IMR-90 (cell line): Measurements from ENCODE around the gene NOA1. TPM values are rescaled to one million over a fixed set of nuclear protein-coding genes. Genes with fewer than 3 reads are reported as not detected.

Experiments used
- ATAC-seq: fragments of 200-7000 bp; cut with Tn5 transposase; 2 replicates; pipeline ENCODE4 v1.9.1; 2020; ENCODE audit warnings: low read depth, mild to moderate bottlenecking, moderate library complexity
- BruUV-seq: library from RNA; stranded (reverse); fragments of 400-500 nt; replicated peaks from 2 replicates; lab custom pipeline; 2021; lab: Mats Ljungman, UMichigan
- CTCF ChIA-PET: fragments of 300-600 bp; formaldehyde crosslinking; extraction: SDS; loops from one replicate; lab custom pipeline; 2021; ENCODE audit warnings: antibody characterized with exemption; lab: Yijun Ruan, JAX
- POLR2A ChIA-PET: fragments of 300-600 bp; sonication (Branson Sonifier 250); formaldehyde crosslinking; loops from one replicate; lab custom pipeline; 2022; ENCODE audit warnings: antibody characterized with exemption; ENCODE audit not compliant: unreplicated experiment; lab: Charles Lee
- DNase-seq: peaks from one replicate; pipeline ENCODE4 v3.0.0; 2013
- H2AFZ ChIP-seq: replicated peaks from 2 replicates; pipeline ENCODE3; 2013; ENCODE audit warnings: low read length, mild to moderate bottlenecking; ENCODE audit not compliant: poor library complexity
- H2AK5ac ChIP-seq: 2 replicates; pipeline ENCODE4 v1.6.1; 2013; ENCODE audit warnings: low read depth, low read length, inconsistent platforms
- H2AK9ac ChIP-seq: replicated peaks from 2 replicates; pipeline ENCODE3; 2013; ENCODE audit warnings: mild to moderate bottlenecking, low read depth, low read length, moderate library complexity; ENCODE audit not compliant: poor library complexity
- H2BK120ac ChIP-seq: 2 replicates; pipeline ENCODE4 v1.6.1; 2013; ENCODE audit warnings: low read depth, low read length, inconsistent platforms
- H2BK15ac ChIP-seq: 3 replicates; pipeline ENCODE4 v1.6.1; 2013; ENCODE audit warnings: low read depth, low read length, inconsistent platforms
- H2BK20ac ChIP-seq: 2 replicates; pipeline ENCODE4 v1.6.1; 2013; ENCODE audit warnings: low read depth, mild to moderate bottlenecking, inconsistent platforms, low read length, moderate library complexity
- H2BK5ac ChIP-seq: 2 replicates; pipeline ENCODE4 v1.6.1; 2013; ENCODE audit warnings: mild to moderate bottlenecking, low read depth, low read length, inconsistent platforms; ENCODE audit not compliant: poor library complexity, severe bottlenecking
- H3K14ac ChIP-seq: replicated peaks from 2 replicates; pipeline ENCODE4 v1.6.1; 2013; ENCODE audit warnings: low read depth, low read length, inconsistent platforms
- H3K18ac ChIP-seq: 2 replicates; pipeline ENCODE4 v1.6.1; 2013; ENCODE audit warnings: low read depth, low read length, control low read depth
- H3K23ac ChIP-seq: 2 replicates; pipeline ENCODE4 v1.6.1; 2013; ENCODE audit warnings: low read depth, low read length, inconsistent platforms
- H3K27ac ChIP-seq: 2 replicates; pipeline ENCODE4 v1.5.1; 2013; ENCODE audit warnings: mild to moderate bottlenecking, control low read depth, low read length; ENCODE audit not compliant: insufficient read depth
- H3K27me3 ChIP-seq: 2 replicates; pipeline ENCODE4 v1.6.1; 2013; ENCODE audit warnings: low read length; ENCODE audit not compliant: control insufficient read depth, insufficient read depth
- H3K36me3 ChIP-seq: 2 replicates; pipeline ENCODE4 v1.6.1; 2013; ENCODE audit warnings: low read length, mixed read lengths; ENCODE audit not compliant: control insufficient read depth, insufficient read depth
- H3K4ac ChIP-seq: 2 replicates; pipeline ENCODE4 v1.6.1; 2013; ENCODE audit warnings: low read depth, low read length, inconsistent platforms
- H3K4me1 ChIP-seq: 2 replicates; pipeline ENCODE4 v1.6.1; 2013; ENCODE audit warnings: low read length, mixed read lengths; ENCODE audit not compliant: control insufficient read depth, insufficient read depth
- H3K4me2 ChIP-seq: 2 replicates; pipeline ENCODE4 v1.6.1; 2013; ENCODE audit warnings: low read depth, mild to moderate bottlenecking, control low read depth, low read length, moderate library complexity
- H3K4me3 ChIP-seq: 2 replicates; pipeline ENCODE4 v1.5.1; 2013; ENCODE audit warnings: low read depth, mild to moderate bottlenecking, control low read depth, low read length, moderate library complexity; ENCODE audit not compliant: insufficient read depth
- H3K56ac ChIP-seq: 2 replicates; pipeline ENCODE4 v1.6.1; 2013; ENCODE audit warnings: low read length, inconsistent platforms; ENCODE audit not compliant: insufficient read depth; ENCODE audit errors: extremely low read depth
- H3K79me1 ChIP-seq, 2 experiments: 2 replicates each; pipeline ENCODE4 v1.6.1; 2013; ENCODE audit warnings: low read length in 2 of 2, inconsistent platforms in 1 of 2, low read depth in 1 of 2
- H3K9ac ChIP-seq: 2 replicates; pipeline ENCODE4 v1.6.1; 2013; ENCODE audit warnings: low read depth, low read length, control low read depth
- H3K9me1 ChIP-seq: 2 replicates; pipeline ENCODE4 v1.6.1; 2013; ENCODE audit warnings: low read length, inconsistent platforms; ENCODE audit not compliant: insufficient read depth
- H3K9me3 ChIP-seq: 2 replicates; pipeline ENCODE4 v1.6.1; 2013; ENCODE audit warnings: low read length; ENCODE audit not compliant: control insufficient read depth, insufficient read depth
- H4K20me1 ChIP-seq: 2 replicates; pipeline ENCODE4 v1.6.1; 2013; ENCODE audit warnings: low read length, inconsistent platforms; ENCODE audit not compliant: insufficient read depth
- H4K5ac ChIP-seq: 2 replicates; pipeline ENCODE4 v1.6.1; 2013; ENCODE audit warnings: mild to moderate bottlenecking, low read depth, low read length, control low read depth
- H4K8ac ChIP-seq, 2 experiments: 2 replicates each; pipeline ENCODE4 v1.6.1; 2013; ENCODE audit warnings: low read depth in 2 of 2, low read length in 2 of 2, control low read depth in 1 of 2, inconsistent platforms in 1 of 2
- H4K91ac ChIP-seq: 2 replicates; pipeline ENCODE4 v1.6.1; 2013; ENCODE audit warnings: low read depth, low read length, inconsistent platforms; ENCODE audit not compliant: insufficient read depth
- BHLHE40 ChIP-seq: fragments of 150-350 bp; IDR thresholded peaks from 2 replicates; pipeline ENCODE4 v1.6.1; 2016; ENCODE audit warnings: mild to moderate bottlenecking, low read depth, low read length
- CEBPB ChIP-seq: IDR thresholded peaks from 2 replicates; pipeline ENCODE4 v1.6.1; 2012; ENCODE audit warnings: low read depth, low read length, improper control_type of control experiment
- CHD1 ChIP-seq: IDR thresholded peaks from 2 replicates; pipeline ENCODE4 v1.6.1; 2012; ENCODE audit warnings: low read depth, low read length, improper control_type of control experiment
- FOS ChIP-seq: fragments of 150-350 bp; IDR thresholded peaks from 2 replicates; pipeline ENCODE4 v1.6.1; 2016; ENCODE audit warnings: low read depth, low read length
- MAZ ChIP-seq: IDR thresholded peaks from 2 replicates; pipeline ENCODE4 v1.6.1; 2012; ENCODE audit warnings: low read depth, mild to moderate bottlenecking, low read length, improper control_type of control experiment, moderate library complexity, borderline replicate concordance
- NFE2L2 ChIP-seq: fragments of 150-350 bp; IDR thresholded peaks from 2 replicates; pipeline ENCODE4 v1.6.1; 2016; ENCODE audit warnings: low read depth, mild to moderate bottlenecking, low read length
- POLR2A ChIP-seq: IDR thresholded peaks from 2 replicates; pipeline ENCODE4 v1.6.1; 2012; ENCODE audit warnings: mild to moderate bottlenecking, low read depth, low read length
- RAD21 ChIP-seq: IDR thresholded peaks from 2 replicates; pipeline ENCODE4 v1.6.1; 2012; ENCODE audit warnings: low read length, improper control_type of control experiment
- RCOR1 ChIP-seq: IDR thresholded peaks from 2 replicates; pipeline ENCODE4 v1.6.1; 2012; ENCODE audit warnings: mild to moderate bottlenecking, low read length, improper control_type of control experiment; ENCODE audit not compliant: insufficient replicate concordance
- RFX5 ChIP-seq: IDR thresholded peaks from 2 replicates; pipeline ENCODE4 v1.8.0; 2012; ENCODE audit warnings: low read depth, mild to moderate bottlenecking, low read length, moderate library complexity
- WGBS, 2 experiments: methylation state at CpG; one replicate each; pipeline versions ENCODE4 v1.1.5 to v1.1.7; 2013; ENCODE audit warnings: missing lambda C conversion rate in 2 of 2; ENCODE audit not compliant: insufficient read length in 1 of 2; ENCODE audit errors: extremely low coverage in 2 of 2; 5-methylcytosine and 5-hydroxymethylcytosine counted together
- dilution Hi-C: fragments of 300-500 bp; cut with HindIII; formaldehyde crosslinking; loops from one replicate; pipeline ENCODE4 v1.14.3; 2018; ENCODE audit warnings: low sequenced_read_pairs; ENCODE audit not compliant: unreplicated experiment
- in situ Hi-C: fragments of 300-500 bp; cut with MboI; formaldehyde crosslinking; loops from 3 replicates; pipeline ENCODE4 v1.14.3; 2019; ENCODE audit warnings: low sequenced_read_pairs, inconsistent platforms, mixed read lengths
- intact Hi-C: fragments of 100-400 bp; cut with micrococcal nuclease; formaldehyde crosslinking; loops from 2 replicates; pipeline ENCODE4 v1.10.0; 2022
- polyA plus RNA-seq, 3 experiments: library from polyadenylated mRNA; depleted of rRNA; stranded (reverse); fragments of >200 nt; gene quantifications; 2 replicates each; pipeline ENCODE4 v1.2.3, GENCODE V29; 2012; ENCODE audit warnings: low replicate concordance in 1 of 3
- total RNA-seq: library from RNA; depleted of rRNA; stranded (reverse); fragments of >200 nt; gene quantifications from 2 replicates; pipeline ENCODE4 v1.2.3, GENCODE V29; 2012
- TF ChIP-seq, protein P1 (sequence below): fragments of 150-350 bp; IDR thresholded peaks from 2 replicates; pipeline ENCODE4 v1.6.1; 2016; ENCODE audit warnings: low read depth, mild to moderate bottlenecking, low read length, moderate library complexity, borderline replicate concordance
- TF ChIP-seq, protein P2 (sequence below): conservative IDR thresholded peaks from 2 replicates; pipeline ENCODE4 v1.5.1; 2012; ENCODE audit warnings: mild to moderate bottlenecking, low read depth, low read length, improper control_type of control experiment
- TF ChIP-seq, protein P3 (sequence below): fragments of 150-350 bp; IDR thresholded peaks from 2 replicates; pipeline ENCODE4 v1.6.1; 2017; ENCODE audit warnings: mild to moderate bottlenecking, antibody characterized with exemption, low read length, low read depth

Gene NOA1
- total and polyA plus RNA-seq, 2 of the 4 experiments (the other 2 are of a cell fraction) = 10.4 to 10.8 TPM

DNA sequence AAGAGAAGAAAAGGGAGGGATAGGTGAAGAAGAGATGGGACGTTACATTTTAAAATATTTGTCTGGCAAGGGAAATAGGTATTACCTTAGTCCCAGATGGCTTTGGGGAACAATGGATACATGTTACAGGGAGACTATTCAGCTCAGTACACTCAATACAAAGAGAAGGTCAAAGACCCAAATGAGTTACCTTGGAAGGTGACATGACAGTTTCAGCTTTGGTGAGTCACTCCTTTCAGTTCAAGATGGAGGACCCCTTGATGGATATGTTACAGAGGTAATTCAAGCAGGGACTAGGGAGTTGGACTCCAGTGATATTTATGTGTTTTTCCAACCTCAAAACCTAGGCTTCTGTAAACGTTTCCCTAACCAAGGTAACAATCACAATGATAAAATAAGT is 5.0 kb downstream of the NOA1 start:
- Histone ChIP-seq H4K91ac (no peak overlapping the region), H2AK9ac (no peak overlapping the region), H4K5ac (no peak overlapping the region), H4K20me1 (peaks cover 13% of the 10 kb centered on the region), H2AFZ (no peak overlapping the region), H3K14ac (no peak overlapping the region), H3K23ac (no peak overlapping the region), H3K36me3 (peaks cover 35% of the 10 kb centered on the region), H2BK20ac (no peak overlapping the region), H3K27me3 (no peaks in the 10 kb centered on the region), H3K27ac (no peak overlapping the region), H3K4me3 (no peak overlapping the region), H3K9me3 (peaks cover 6% of the 10 kb centered on the region), H3K9ac (no peak overlapping the region), H3K9me1 (no peaks in the 10 kb centered on the region; the same call in none of the 2 replicates), H2AK5ac (no peak overlapping the region), H2BK120ac (no peak overlapping the region), H3K4me2 (no peak overlapping the region), H3K56ac (no peak overlapping the region), H3K18ac (no peak overlapping the region), H3K4ac (no peak overlapping the region), H4K8ac (no peak overlapping the region), H3K79me1 (peaks cover 8 to 40% of the 10 kb centered on the region in 2 experiments; a peak in 3 of 4 replicates), H3K4me1 (no peaks in the 10 kb centered on the region), H2BK5ac (no peak overlapping the region), H2BK15ac (no peak overlapping the region)
- DNase-seq (no peak), ATAC-seq (no peak)
- in situ Hi-C loops (no loop called here), dilution Hi-C loops (no loop called here), intact Hi-C loops (no loop called here)
- CTCF ChIA-PET = interaction anchor here (0.6 kb wide), 1 partner anchor 38 kb away, joined by 5 read pairs; no protein-coding TSS in a partner anchor
- TF ChIP-seq RAD21 = no peak
- no peak for TF ChIP-seq BHLHE40
- TF ChIP-seq, protein P1, sequence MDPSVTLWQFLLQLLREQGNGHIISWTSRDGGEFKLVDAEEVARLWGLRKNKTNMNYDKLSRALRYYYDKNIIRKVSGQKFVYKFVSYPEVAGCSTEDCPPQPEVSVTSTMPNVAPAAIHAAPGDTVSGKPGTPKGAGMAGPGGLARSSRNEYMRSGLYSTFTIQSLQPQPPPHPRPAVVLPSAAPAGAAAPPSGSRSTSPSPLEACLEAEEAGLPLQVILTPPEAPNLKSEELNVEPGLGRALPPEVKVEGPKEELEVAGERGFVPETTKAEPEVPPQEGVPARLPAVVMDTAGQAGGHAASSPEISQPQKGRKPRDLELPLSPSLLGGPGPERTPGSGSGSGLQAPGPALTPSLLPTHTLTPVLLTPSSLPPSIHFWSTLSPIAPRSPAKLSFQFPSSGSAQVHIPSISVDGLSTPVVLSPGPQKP = no peak
- TF ChIP-seq RCOR1 = no peak
- TF ChIP-seq, protein P2, sequence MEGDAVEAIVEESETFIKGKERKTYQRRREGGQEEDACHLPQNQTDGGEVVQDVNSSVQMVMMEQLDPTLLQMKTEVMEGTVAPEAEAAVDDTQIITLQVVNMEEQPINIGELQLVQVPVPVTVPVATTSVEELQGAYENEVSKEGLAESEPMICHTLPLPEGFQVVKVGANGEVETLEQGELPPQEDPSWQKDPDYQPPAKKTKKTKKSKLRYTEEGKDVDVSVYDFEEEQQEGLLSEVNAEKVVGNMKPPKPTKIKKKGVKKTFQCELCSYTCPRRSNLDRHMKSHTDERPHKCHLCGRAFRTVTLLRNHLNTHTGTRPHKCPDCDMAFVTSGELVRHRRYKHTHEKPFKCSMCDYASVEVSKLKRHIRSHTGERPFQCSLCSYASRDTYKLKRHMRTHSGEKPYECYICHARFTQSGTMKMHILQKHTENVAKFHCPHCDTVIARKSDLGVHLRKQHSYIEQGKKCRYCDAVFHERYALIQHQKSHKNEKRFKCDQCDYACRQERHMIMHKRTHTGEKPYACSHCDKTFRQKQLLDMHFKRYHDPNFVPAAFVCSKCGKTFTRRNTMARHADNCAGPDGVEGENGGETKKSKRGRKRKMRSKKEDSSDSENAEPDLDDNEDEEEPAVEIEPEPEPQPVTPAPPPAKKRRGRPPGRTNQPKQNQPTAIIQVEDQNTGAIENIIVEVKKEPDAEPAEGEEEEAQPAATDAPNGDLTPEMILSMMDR = no peak
- no peak for TF ChIP-seq CHD1
- TF ChIP-seq RFX5 = no peak
- no peak for TF ChIP-seq POLR2A
- TF ChIP-seq CEBPB = no peak
- no peak for TF ChIP-seq NFE2L2
- TF ChIP-seq, protein P3, sequence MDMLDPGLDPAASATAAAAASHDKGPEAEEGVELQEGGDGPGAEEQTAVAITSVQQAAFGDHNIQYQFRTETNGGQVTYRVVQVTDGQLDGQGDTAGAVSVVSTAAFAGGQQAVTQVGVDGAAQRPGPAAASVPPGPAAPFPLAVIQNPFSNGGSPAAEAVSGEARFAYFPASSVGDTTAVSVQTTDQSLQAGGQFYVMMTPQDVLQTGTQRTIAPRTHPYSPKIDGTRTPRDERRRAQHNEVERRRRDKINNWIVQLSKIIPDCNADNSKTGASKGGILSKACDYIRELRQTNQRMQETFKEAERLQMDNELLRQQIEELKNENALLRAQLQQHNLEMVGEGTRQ = no peak
- no peak for TF ChIP-seq FOS
- TF ChIP-seq MAZ = no peak
- WGBS, 2 experiments = 100% methylated on average over 1 of the region's 2 CpGs; no CpG with 5 or more reads in 1 of the 2 experiments
- POLR2A ChIA-PET = no interaction called here
- BruUV-seq = no TSS peak
